Fibroblast of skin of scalp (primary cell): ENCODE measurements around the gene WNT7B.

Experiments used
- DNase-seq: peaks from one replicate; pipeline ENCODE4 v3.0.0-alpha.2; 2013

WNT7B gene

GRCh38 chr22:45952151-45952550, 24.8 kb downstream of the WNT7B start:
- no peak for DNase-seq

GRCh38 chr22:45949891-45950290, 27.1 kb downstream of the WNT7B start:
- no peak for DNase-seq

- DNase-seq = no peak
Measured at GRCh38 chr22:45949258-45949870, 27.6 kb downstream of the WNT7B start.

GRCh38 chr22:45948081-45948648, 28.8 kb downstream of the WNT7B start:
- no peak for DNase-seq

- DNase-seq = no peak
Measured at GRCh38 chr22:45946805-45947600, 30.0 kb downstream of the WNT7B start.

- no peak for DNase-seq
Measured at GRCh38 chr22:45945621-45946106, 31.3 kb downstream of the WNT7B start.

- DNase-seq = no peak
Measured at GRCh38 chr22:45942787-45943493, 34.0 kb downstream of the WNT7B start.

GRCh38 chr22:45942344-45942743, 34.6 kb downstream of the WNT7B start:
- DNase-seq = no peak

- DNase-seq = no peak
Measured at GRCh38 chr22:45938913-45939312, 38.0 kb downstream of the WNT7B start.

- DNase-seq = no peak
Measured at GRCh38 chr22:45937960-45938359, 39.0 kb downstream of the WNT7B start.

GRCh38 chr22:45935573-45935972, 41.4 kb downstream of the WNT7B start:
- DNase-seq = no peak

- peak; percentile 58 for DNase-seq
Measured at GRCh38 chr22:45934659-45935341, 42.2 kb downstream of the WNT7B start.

- DNase-seq = no peak
Measured at GRCh38 chr22:45934168-45934564, 42.8 kb downstream of the WNT7B start.

GRCh38 chr22:45933506-45934167, 43.3 kb downstream of the WNT7B start:
- DNase-seq = no peak

GRCh38 chr22:45932071-45932470, 44.9 kb downstream of the WNT7B start:
- peak; percentile 61 for DNase-seq

- DNase-seq = no peak
Measured at GRCh38 chr22:45931042-45931441, 45.9 kb downstream of the WNT7B start.

GRCh38 chr22:45930324-45930723, 46.6 kb downstream of the WNT7B start:
- DNase-seq = no peak

GRCh38 chr22:45929649-45930048, 47.3 kb downstream of the WNT7B start:
- DNase-seq = no peak

- no peak for DNase-seq
Measured at GRCh38 chr22:45928726-45929368, 48.1 kb downstream of the WNT7B start.

GRCh38 chr22:45927059-45927458, 49.9 kb downstream of the WNT7B start:
- no peak for DNase-seq

GRCh38 chr22:45926433-45926832, 50.5 kb downstream of the WNT7B start:
- DNase-seq = no peak
